Hippocampal formation (tissue), 2 donors: ENCODE measurements around the gene HOXA11.

Source experiments
- DNase-seq, 2 donors: peaks; one replicate each; lab custom pipeline; 2025; lab: John Stamatoyannopoulos, UW

Gene HOXA11

GRCh38 chr7:27192546-27193334, 7.7 kb upstream of the HOXA11 start:
- DNase-seq, result no peak

- no peak for DNase-seq
Observed at GRCh38 chr7:27191833-27192545, 7.0 kb upstream of the HOXA11 start.

DNA sequence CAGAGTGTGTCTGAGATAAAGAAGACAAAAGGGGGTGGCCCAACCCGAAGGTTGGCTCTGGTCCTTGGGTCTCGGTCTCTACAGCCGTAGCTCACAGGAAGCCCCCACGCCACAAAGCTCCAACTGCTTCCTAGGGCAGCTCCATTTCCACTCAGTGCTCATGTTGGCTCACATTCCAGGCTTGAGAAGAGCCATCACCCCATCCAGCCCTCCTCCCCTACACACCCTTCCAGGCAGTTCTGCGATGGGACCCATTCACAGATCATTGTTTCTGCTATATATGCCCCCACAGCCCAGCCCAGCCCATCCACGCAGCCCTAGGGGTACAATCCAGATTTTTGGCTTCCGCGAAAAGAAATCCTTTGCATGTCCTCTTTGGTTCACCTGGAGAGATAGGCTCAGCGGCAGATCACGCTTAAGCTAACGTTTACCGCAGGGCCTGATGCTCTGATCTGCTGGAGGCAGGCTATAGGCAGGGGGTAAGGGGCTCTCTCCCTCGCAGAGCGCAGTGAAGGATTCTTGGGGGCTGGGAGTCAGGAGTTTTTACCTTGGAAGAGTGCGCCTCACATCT, 6.2 kb upstream of the HOXA11 start:
- DNase-seq, result no peak

- no peak for DNase-seq
Observed at GRCh38 chr7:27189997-27190748, 5.1 kb upstream of the HOXA11 start.

- no peak for DNase-seq
Observed at GRCh38 chr7:27189295-27189996, 4.4 kb upstream of the HOXA11 start.

- no peak for DNase-seq
Observed at GRCh38 chr7:27188386-27189294, 3.6 kb upstream of the HOXA11 start.

GRCh38 chr7:27187475-27188385, 2.7 kb upstream of the HOXA11 start:
- DNase-seq, result no peak

- DNase-seq, result no peak
Observed at GRCh38 chr7:27186668-27187474, 1.8 kb upstream of the HOXA11 start.

- no peak for DNase-seq
Observed at GRCh38 chr7:27185854-27186667, 1.0 kb upstream of the HOXA11 start.

DNA sequence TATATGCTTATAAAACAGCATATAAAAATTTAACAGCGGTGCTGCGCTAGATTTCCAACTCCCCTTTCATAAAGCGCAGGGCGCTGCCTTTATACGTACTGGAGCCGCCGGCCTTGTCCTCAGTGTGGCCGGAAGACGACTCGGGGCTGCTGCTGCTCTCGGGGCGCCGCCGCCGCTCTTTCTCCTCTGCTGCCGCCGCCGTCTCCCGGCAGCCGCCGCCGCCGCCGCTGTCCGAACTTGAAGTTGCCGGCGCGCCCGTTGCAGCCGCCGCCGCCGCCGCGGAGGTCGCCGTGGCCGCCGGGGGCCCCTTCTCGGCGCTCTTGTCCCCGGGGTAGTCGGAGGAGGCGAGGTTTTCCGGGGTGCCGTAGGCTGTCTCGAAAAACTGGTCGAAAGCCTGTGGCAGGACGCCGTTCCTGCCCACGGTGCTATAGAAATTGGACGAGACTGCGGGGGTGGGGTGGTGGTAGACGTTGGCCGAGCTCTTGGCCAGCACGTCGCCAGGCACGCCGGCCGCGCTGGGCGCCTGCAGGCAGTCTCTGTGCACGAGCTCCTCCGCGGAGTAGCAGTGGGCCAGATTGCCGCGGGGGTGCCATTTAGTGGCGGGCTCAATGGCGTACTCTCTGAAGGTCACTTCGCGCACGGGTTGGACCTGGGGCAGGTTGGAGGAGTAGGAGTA, 557 bp downstream of the HOXA11 start:
- DNase-seq, result no peak

DNA sequence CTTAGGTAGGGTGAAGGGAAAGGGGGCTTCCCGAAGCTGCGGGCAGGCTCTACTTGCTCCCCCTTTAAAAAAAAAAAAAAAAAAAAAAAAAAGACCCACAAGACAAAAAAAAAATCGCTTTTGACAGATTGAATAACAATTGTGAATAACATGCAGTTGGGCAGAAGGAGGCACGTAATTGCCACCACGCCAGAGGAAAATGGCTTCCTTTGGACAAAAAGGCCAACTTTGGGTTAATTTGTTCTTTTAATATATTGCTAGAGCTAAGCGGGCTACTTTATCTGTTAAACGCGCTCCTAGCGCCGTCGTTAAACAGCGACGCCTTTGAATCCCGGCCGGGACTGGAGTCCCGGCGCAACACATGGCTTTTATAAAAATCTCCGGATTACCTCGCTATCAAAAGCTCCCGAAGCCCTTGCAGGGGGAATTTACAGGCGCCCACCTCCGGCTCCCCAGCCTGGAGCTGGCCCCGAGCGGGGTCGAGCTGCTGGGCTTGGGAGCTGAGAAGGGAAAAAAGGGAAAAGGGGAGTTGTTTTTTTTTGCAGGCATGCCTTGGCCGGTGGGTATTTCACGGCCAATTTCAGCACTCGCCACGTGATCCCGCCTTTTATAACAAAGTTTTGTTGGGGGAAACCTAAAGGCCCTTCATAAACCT, 1.2 kb downstream of the HOXA11 start:
- no peak for DNase-seq

DNA sequence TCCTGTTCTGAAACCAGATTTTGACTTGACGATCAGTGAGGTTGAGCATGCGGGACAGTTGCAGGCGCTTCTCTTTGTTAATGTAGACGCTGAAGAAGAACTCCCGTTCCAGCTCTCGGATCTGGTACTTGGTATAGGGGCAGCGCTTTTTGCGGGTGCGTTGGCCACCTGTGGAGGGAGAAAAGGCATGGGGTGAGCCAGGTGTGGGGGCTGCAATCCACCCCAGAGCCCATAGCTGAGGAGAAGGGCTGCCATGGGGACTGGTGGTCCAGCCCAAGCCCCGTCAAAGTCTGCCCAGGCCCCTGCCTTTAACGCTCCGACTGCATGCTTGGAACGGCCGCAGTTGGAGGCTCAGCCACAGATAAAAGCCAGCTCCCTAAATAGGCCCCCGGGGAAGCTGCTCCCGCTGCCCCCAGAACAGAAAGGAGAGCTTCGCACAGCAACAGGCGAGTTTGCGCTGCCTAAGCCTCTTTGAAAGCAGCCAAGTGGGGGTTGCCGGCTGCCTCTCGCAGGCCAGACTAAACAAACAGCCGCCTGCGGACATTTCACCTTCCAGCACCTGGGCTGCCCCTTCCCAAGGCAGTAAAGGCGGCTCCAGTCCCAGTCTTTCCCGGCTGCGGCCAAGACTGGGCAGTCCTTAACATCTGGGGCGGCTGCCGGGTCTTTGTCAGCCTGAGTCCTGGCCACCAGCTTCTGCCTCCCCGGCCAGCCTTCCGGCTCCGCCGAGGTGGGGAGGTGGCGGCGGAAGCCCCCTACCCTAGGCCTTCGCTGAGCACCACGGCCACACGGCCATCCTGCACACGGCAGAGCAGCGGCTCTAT, 2.0 kb downstream of the HOXA11 start:
- DNase-seq, result no peak

DNA sequence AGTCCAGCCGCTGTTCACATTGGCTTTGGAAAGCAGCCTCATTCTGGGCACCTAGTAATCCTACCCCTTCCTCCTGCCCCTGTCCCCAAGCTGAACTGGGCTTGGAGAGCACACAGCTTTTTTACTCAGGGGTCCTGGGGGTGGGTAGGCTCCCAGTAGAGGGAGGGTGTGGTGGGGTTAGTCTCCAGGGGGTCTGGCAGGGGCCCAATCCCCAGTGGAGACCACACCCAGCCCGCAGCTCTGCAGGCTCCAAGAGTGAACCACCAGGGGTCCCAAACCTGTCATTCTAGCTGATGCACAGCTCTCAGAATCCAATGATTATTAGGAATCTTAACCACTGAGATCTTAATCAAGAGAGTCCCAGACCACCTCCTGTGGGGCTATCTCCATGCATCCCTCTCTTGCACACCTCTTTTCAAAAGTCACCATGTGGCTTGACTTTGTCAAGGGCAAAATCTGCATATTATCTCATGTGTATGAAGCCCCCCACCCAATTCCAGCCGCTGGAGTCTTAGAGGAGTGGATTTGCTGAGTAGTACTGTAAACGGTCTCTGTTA, 2.7 kb downstream of the HOXA11 start:
- no peak for DNase-seq

DNA sequence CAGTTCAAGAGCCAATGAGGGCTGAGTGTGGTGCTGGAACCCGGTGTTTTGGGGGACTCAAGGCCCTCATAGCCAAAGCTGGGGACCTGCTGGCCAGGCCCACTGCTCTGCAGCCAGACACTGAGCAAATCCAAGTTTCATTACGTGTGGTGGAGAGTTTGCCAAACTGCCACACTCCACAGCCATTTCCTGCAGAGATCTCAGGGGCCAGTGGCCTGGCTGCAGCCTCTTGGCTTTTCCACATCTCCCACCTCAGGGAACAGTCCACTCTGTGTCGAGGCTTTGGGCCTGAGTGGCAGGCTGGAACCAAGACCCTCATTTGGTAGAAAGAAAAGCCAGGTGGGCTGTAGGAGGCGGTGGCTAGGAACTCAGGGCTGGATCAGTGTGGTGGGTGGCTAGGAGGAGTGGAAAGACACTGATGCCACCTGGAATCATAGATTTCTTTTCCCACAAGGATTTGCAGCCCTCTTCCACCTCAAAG, 3.2 kb downstream of the HOXA11 start:
- DNase-seq, result no peak
